HCT116 (cell line): ENCODE data around the gene TENM3. TPM values are rescaled to one million over a fixed set of nuclear protein-coding genes. Genes with fewer than 3 reads are reported as not detected.

ENCODE experiments used
- ATAC-seq: fragments of 200-7000 bp; cut with Tn5 transposase; 2 replicates; pipeline ENCODE4 v1.9.1; 2020; ENCODE audit warnings: mild to moderate bottlenecking, moderate library complexity
- BruUV-seq: library from RNA; stranded (reverse); fragments of 400-500 nt; replicated peaks from 2 replicates; lab custom pipeline; 2021; lab: Mats Ljungman, UMichigan
- CTCF ChIA-PET: fragments of 300-600 bp; sonication (Branson Sonifier 250); formaldehyde crosslinking; loops from one replicate; lab custom pipeline; 2021; ENCODE audit warnings: antibody characterized with exemption; lab: Charles Lee
- POLR2A ChIA-PET: fragments of 300-600, 350-600 bp; sonication (Branson Sonifier 250); formaldehyde crosslinking; loops from one replicate; lab custom pipeline; 2021; ENCODE audit warnings: antibody characterized with exemption; lab: Charles Lee
- RAD21 ChIA-PET, 2 experiments: fragments of 300-600 bp; sonication (Branson Sonifier 250); formaldehyde crosslinking; loops; one replicate each; lab custom pipeline; 2023; ENCODE audit warnings: low total read pairs in 2 of 2; ENCODE audit not compliant: uncharacterized antibody in 2 of 2, unreplicated experiment in 2 of 2, low non-redundant PET in 1 of 2; lab: Charles Lee
- DNase-seq: peaks from one replicate; pipeline ENCODE4 v3.0.0-alpha.2; 2010; ENCODE audit warnings: low read depth, low spot score
- H2AFZ ChIP-seq: fragments of 200-600 bp; shearing (Covaris generic), sonication (generic); 2 replicates; pipeline ENCODE4 v1.6.1; 2017; ENCODE audit warnings: low read depth, mixed run types, mixed read lengths, antibody characterized with exemption, low read length; ENCODE audit not compliant: poor library complexity, severe bottlenecking
- H3K27ac ChIP-seq: 2 replicates; pipeline ENCODE4 v1.5.1; 2012; ENCODE audit warnings: low read depth, low read length
- H3K27me3 ChIP-seq: fragments of 200-600 bp; sonication (generic); 2 replicates; pipeline ENCODE4 v1.6.1; 2016; ENCODE audit warnings: mixed run types, low read length, mixed read lengths; ENCODE audit not compliant: insufficient read depth
- H3K36me3 ChIP-seq, 2 experiments: fragments of 200-500 bp in 1 of 2; fragments of 200-600 bp in 1 of 2; sonication (Bioruptor generic) in 1 of 2; sonication (generic) in 1 of 2; 2 replicates each; pipeline versions ENCODE4 v1.5.1 to v1.6.1; 2014 to 2016; ENCODE audit warnings: low read length in 2 of 2, inconsistent platforms in 1 of 2, mixed read lengths in 1 of 2, mixed run types in 1 of 2; ENCODE audit not compliant: insufficient read depth in 2 of 2, control insufficient read depth in 1 of 2
- H3K4me1 ChIP-seq, 2 experiments: fragments of 200-600 bp in 1 of 2; sonication (generic) in 1 of 2; 2 replicates each; pipeline versions ENCODE4 v1.5.1 to v1.6.1; 2012 to 2017; ENCODE audit warnings: low read length in 2 of 2, inconsistent platforms in 1 of 2, mild to moderate bottlenecking in 1 of 2, mixed read lengths in 1 of 2, mixed run types in 1 of 2, moderate library complexity in 1 of 2; ENCODE audit not compliant: insufficient read depth in 2 of 2, control insufficient read depth in 1 of 2
- H3K4me2 ChIP-seq: fragments of 200-600 bp; sonication (generic); 2 replicates; pipeline ENCODE4 v1.6.1; 2017; ENCODE audit warnings: mixed run types, low read length, mixed read lengths
- H3K4me3 ChIP-seq, 2 experiments: fragments of 200-600 bp in 1 of 2; sonication (generic) in 1 of 2; replicated peaks in 1 of 2; 2 replicates each; pipeline ENCODE4 v1.5.1; 2011 to 2016; ENCODE audit warnings: low read length in 2 of 2, control low read depth in 1 of 2, low read depth in 1 of 2, mild to moderate bottlenecking in 1 of 2, mixed read lengths in 1 of 2, mixed run types in 1 of 2
- H3K79me2 ChIP-seq: fragments of 200-600 bp; sonication (generic); 2 replicates; pipeline ENCODE4 v1.6.1; 2017; ENCODE audit warnings: mild to moderate bottlenecking, mixed run types, low read length, moderate library complexity, mixed read lengths; ENCODE audit not compliant: insufficient read depth
- H3K9ac ChIP-seq: fragments of 200-600 bp; sonication (generic); 2 replicates; pipeline ENCODE4 v1.6.1; 2016; ENCODE audit warnings: low read length, mixed read lengths
- H3K9me2 ChIP-seq: fragments of 200-600 bp; sonication (generic), shearing (Covaris generic); 2 replicates; pipeline ENCODE4 v1.6.1; 2017; ENCODE audit warnings: mixed run types, mild to moderate bottlenecking, moderate library complexity; ENCODE audit not compliant: insufficient read depth
- H3K9me3 ChIP-seq, 2 experiments: fragments of 200-500 bp in 1 of 2; fragments of 200-600 bp in 1 of 2; sonication (Bioruptor generic) in 1 of 2; sonication (generic) in 1 of 2; 2 replicates each; pipeline ENCODE4 v1.6.1; 2014 to 2017; ENCODE audit warnings: low read length in 2 of 2, mixed read lengths in 2 of 2, inconsistent platforms in 1 of 2, low read depth in 1 of 2, mild to moderate bottlenecking in 1 of 2, mixed run types in 1 of 2, moderate library complexity in 1 of 2; ENCODE audit not compliant: control insufficient read depth in 1 of 2, insufficient read depth in 1 of 2
- H4K20me1 ChIP-seq: fragments of 200-600 bp; sonication (generic), shearing (Covaris generic); 2 replicates; pipeline ENCODE4 v1.6.1; 2017; ENCODE audit warnings: mixed run types, mild to moderate bottlenecking, moderate library complexity; ENCODE audit not compliant: insufficient read depth
- EGR1 ChIP-seq: IDR thresholded peaks from 2 replicates; pipeline ENCODE4 v1.6.1; 2012; ENCODE audit warnings: low read depth
- ELF1 ChIP-seq: IDR thresholded peaks from 2 replicates; pipeline ENCODE4 v1.6.1; 2012; ENCODE audit warnings: low read depth, borderline replicate concordance
- FOSL1 ChIP-seq: IDR thresholded peaks from 2 replicates; pipeline ENCODE4 v1.6.1; 2012; ENCODE audit warnings: low read depth
- POLR2AphosphoS5 ChIP-seq: IDR thresholded peaks from 2 replicates; pipeline ENCODE4 v1.6.1; 2011; ENCODE audit warnings: mild to moderate bottlenecking, low read depth, low read length, moderate library complexity
- SIN3A ChIP-seq: IDR thresholded peaks from 2 replicates; pipeline ENCODE4 v1.6.1; 2012; ENCODE audit warnings: low read depth
- SP1 ChIP-seq: IDR thresholded peaks from 2 replicates; pipeline ENCODE4 v1.6.1; 2012; ENCODE audit warnings: low read depth
- TCF7L2 ChIP-seq: IDR thresholded peaks from 2 replicates; pipeline ENCODE4 v1.7.0; 2011; ENCODE audit warnings: borderline replicate concordance, inconsistent platforms; ENCODE audit not compliant: insufficient read depth, insufficient read length; ENCODE audit errors: extremely low read depth
- intact Hi-C: fragments of 100-400 bp; cut with micrococcal nuclease; formaldehyde crosslinking; loops from 2 replicates; pipeline ENCODE4 v1.10.0; 2022
- total RNA-seq: library from RNA; stranded (reverse); gene quantifications from one replicate; pipeline ENCODE4 v1.2.1, GENCODE V29; 2021; ENCODE audit not compliant: unreplicated experiment
- TF ChIP-seq, protein P1 (sequence below): IDR thresholded peaks from 2 replicates; pipeline ENCODE4 v1.6.1; 2012; ENCODE audit warnings: low read depth
- TF ChIP-seq, protein P2 (sequence below), 3 experiments: fragments of 200-600 bp in 1 of 3; sonication (generic) in 1 of 3; IDR thresholded peaks in 2 of 3; conservative IDR thresholded peaks in 1 of 3; 2 replicates each; pipeline ENCODE4 v1.5.1; 2012 to 2017; ENCODE audit warnings: low read depth in 2 of 3, low read length in 2 of 3, antibody characterized with exemption in 1 of 3, borderline replicate concordance in 1 of 3, control low read depth in 1 of 3, mild to moderate bottlenecking in 1 of 3, mixed read lengths in 1 of 3, mixed run types in 1 of 3, moderate library complexity in 1 of 3; ENCODE audit not compliant: insufficient read depth in 1 of 3
- TF ChIP-seq, protein P3 (sequence below): IDR thresholded peaks from 2 replicates; pipeline ENCODE4 v1.6.1; 2011; ENCODE audit warnings: mild to moderate bottlenecking, low read length, moderate library complexity; ENCODE audit not compliant: insufficient replicate concordance; ENCODE audit errors: extremely low read depth

Gene TENM3
- total RNA-seq, 1 experiment from 2014 or later: 0.54 TPM

DNA sequence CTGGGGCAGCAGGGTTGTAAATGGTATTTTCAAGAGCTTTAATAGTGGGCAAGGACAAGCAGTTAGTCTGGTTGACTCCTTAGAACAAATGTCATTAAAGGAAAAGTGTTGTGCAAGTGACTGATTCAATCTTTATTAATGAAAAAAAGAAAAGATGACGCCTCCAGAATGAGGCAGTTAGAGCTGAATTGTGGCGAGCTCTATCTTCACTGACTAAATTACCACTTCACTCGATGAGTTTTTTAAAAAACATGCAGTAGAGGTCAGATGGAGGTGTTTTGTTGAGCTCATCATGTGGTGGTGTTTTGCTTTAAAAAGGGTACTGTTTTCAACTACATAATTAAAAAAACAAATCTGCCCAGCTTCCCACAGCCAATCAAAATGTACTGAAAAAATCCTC is 28.1 kb upstream of the TENM3 start:
- no peak overlapping the region for H3K27ac ChIP-seq
- POLR2A ChIA-PET: no interaction called here
- H3K9ac ChIP-seq: no peak overlapping the region
- no peak for DNase-seq
- CTCF ChIA-PET: no interaction called here
- H3K4me1 ChIP-seq: no peaks in the 10 kb centered on the region
- no peaks in the 10 kb centered on the region for H3K9me2 ChIP-seq
- intact Hi-C loops: no loop called here
- H4K20me1 ChIP-seq: no peaks in the 10 kb centered on the region
- TF ChIP-seq SP1 (no peak), SIN3A (no peak), FOSL1 (no peak), ELF1 (no peak), TCF7L2 (no peak), EGR1 (no peak), POLR2AphosphoS5 (no peak)
- TF ChIP-seq, protein P1, sequence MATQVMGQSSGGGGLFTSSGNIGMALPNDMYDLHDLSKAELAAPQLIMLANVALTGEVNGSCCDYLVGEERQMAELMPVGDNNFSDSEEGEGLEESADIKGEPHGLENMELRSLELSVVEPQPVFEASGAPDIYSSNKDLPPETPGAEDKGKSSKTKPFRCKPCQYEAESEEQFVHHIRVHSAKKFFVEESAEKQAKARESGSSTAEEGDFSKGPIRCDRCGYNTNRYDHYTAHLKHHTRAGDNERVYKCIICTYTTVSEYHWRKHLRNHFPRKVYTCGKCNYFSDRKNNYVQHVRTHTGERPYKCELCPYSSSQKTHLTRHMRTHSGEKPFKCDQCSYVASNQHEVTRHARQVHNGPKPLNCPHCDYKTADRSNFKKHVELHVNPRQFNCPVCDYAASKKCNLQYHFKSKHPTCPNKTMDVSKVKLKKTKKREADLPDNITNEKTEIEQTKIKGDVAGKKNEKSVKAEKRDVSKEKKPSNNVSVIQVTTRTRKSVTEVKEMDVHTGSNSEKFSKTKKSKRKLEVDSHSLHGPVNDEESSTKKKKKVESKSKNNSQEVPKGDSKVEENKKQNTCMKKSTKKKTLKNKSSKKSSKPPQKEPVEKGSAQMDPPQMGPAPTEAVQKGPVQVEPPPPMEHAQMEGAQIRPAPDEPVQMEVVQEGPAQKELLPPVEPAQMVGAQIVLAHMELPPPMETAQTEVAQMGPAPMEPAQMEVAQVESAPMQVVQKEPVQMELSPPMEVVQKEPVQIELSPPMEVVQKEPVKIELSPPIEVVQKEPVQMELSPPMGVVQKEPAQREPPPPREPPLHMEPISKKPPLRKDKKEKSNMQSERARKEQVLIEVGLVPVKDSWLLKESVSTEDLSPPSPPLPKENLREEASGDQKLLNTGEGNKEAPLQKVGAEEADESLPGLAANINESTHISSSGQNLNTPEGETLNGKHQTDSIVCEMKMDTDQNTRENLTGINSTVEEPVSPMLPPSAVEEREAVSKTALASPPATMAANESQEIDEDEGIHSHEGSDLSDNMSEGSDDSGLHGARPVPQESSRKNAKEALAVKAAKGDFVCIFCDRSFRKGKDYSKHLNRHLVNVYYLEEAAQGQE: no peak
- TF ChIP-seq, protein P2, sequence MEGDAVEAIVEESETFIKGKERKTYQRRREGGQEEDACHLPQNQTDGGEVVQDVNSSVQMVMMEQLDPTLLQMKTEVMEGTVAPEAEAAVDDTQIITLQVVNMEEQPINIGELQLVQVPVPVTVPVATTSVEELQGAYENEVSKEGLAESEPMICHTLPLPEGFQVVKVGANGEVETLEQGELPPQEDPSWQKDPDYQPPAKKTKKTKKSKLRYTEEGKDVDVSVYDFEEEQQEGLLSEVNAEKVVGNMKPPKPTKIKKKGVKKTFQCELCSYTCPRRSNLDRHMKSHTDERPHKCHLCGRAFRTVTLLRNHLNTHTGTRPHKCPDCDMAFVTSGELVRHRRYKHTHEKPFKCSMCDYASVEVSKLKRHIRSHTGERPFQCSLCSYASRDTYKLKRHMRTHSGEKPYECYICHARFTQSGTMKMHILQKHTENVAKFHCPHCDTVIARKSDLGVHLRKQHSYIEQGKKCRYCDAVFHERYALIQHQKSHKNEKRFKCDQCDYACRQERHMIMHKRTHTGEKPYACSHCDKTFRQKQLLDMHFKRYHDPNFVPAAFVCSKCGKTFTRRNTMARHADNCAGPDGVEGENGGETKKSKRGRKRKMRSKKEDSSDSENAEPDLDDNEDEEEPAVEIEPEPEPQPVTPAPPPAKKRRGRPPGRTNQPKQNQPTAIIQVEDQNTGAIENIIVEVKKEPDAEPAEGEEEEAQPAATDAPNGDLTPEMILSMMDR (IDR thresholded peaks at IDR 0.05 in 2 of 3, conservative IDR thresholded peaks at IDR 0.05 in 1 of 3; ENCODE audit: borderline replicate concordance in 1 of 3, insufficient read depth in 1 of 3, low read depth in 2 of 3, low read length in 2 of 3): no peak
- TF ChIP-seq, protein P3, sequence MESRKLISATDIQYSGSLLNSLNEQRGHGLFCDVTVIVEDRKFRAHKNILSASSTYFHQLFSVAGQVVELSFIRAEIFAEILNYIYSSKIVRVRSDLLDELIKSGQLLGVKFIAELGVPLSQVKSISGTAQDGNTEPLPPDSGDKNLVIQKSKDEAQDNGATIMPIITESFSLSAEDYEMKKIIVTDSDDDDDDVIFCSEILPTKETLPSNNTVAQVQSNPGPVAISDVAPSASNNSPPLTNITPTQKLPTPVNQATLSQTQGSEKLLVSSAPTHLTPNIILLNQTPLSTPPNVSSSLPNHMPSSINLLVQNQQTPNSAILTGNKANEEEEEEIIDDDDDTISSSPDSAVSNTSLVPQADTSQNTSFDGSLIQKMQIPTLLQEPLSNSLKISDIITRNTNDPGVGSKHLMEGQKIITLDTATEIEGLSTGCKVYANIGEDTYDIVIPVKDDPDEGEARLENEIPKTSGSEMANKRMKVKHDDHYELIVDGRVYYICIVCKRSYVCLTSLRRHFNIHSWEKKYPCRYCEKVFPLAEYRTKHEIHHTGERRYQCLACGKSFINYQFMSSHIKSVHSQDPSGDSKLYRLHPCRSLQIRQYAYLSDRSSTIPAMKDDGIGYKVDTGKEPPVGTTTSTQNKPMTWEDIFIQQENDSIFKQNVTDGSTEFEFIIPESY: no peak
- peaks cover 4% of the 10 kb centered on the region for H3K27me3 ChIP-seq
- no peak overlapping the region for H3K4me3 ChIP-seq
- H3K36me3 ChIP-seq: no peaks in the 10 kb centered on the region
- no peak for ATAC-seq
- H3K79me2 ChIP-seq: no peaks in the 10 kb centered on the region
- RAD21 ChIA-PET: no interaction called here
- no peak overlapping the region for H2AFZ ChIP-seq
- H3K4me2 ChIP-seq: no peak overlapping the region
- no peaks in the 10 kb centered on the region for H3K9me3 ChIP-seq
- BruUV-seq: no TSS peak
